ENCODE results near the gene SYNJ1.

DNA sequence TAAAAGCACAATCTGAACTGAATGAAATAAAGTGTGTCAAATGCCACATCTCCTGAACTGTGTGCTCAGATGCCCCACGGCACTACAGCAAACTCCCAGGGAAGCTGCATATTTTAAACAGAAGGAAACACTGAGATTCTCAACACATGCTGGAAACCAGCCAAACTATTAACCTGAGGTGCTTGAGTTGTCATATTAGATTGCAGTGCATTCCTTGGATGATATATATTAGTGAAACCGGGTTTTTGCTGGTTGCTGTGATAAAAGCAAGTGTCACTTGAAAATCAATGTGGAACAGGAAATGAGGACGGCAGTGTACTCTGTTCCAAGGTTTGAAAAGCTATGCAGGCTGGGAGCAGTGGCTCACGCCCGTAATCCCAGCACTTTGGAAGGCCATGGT is 8.7 kb downstream of the SYNJ1 start:
- TF ChIP-seq EZH2 (IDR thresholded peaks at IDR 0.05) (no peak), FOXP2 (optimal IDR thresholded peaks at IDR 0.05; ENCODE audit: control extremely low read depth, extremely low read length, insufficient read depth) (no peak), POLR2AphosphoS5 (IDR thresholded peaks at IDR 0.05; ENCODE audit: borderline replicate concordance, low read depth, low read length) (no peak)

All from SK-N-MC (cell line).